Spinal cord (tissue), 4 donors: ENCODE results near the gene CSRNP2. TPM values are rescaled to one million over a fixed set of nuclear protein-coding genes. Genes with fewer than 3 reads are reported as not detected.

Source experiments
- polyA plus RNA-seq, 2 donors: library from polyadenylated mRNA; unstranded; fragments of 120-200 nt; gene quantifications; one replicate each; pipeline ENCODE4 v1.2.1, GENCODE V29; 2013; ENCODE audit not compliant: insufficient read length in 2 of 2
- small RNA-seq: library from RNA; depleted of rRNA; stranded (forward); fragments of <200 nt; gene quantifications from one replicate; pipeline ENCODE3, GENCODE V24; 2014; ENCODE audit warnings: low replicate concordance
- total RNA-seq, 2 donors: library from RNA; depleted of rRNA in 1 of 2; stranded (reverse); fragments of 120-200 nt in 1 of 2; fragments of >200 nt in 1 of 2; gene quantifications; one replicate each; pipeline versions ENCODE4 v1.2.3 to v1.2.4, GENCODE V29; 2013 to 2014

The CSRNP2 gene
- total and polyA plus RNA-seq, 4 donors = 30.9 to 61.1 (median 47.5) TPM

Small RNA genes lying within 50 kb of the gene (small RNA-seq; reads per million reads assigned to genes)
- gene RNU6-1273P (not detected), gene RNU6-87P (not detected)

Other genes with a start within 250 kb of the CSRNP2 start
- not detected for gene TMPRSS12, start 240.7 kb downstream of the CSRNP2 start, total RNA-seq
- gene TMPRSS12, start 240.7 kb downstream of the CSRNP2 start, polyA plus RNA-seq = under 1 TPM; 0.12 to 0.19 TPM
- gene HIGD1C, start 131.1 kb downstream of the CSRNP2 start, total RNA-seq = not detected
- under 1 TPM in 1 of 2 donors, not detected in 1; 0.53 TPM for gene HIGD1C, start 131.1 kb downstream of the CSRNP2 start, polyA plus RNA-seq
- 100 to 1,000 TPM in 1 of 2 donors, 10 to 100 TPM in 1; 52.0 to 102 TPM for gene SLC11A2, start 57.2 kb downstream of the CSRNP2 start, total RNA-seq
- 10 to 100 TPM; 56.0 to 65.1 TPM for gene SLC11A2, start 57.2 kb downstream of the CSRNP2 start, polyA plus RNA-seq
- gene LETMD1, start 35.3 kb downstream of the CSRNP2 start, total RNA-seq = 10 to 100 TPM; 66.5 to 67.5 TPM
- 100 to 1,000 TPM in 1 of 2 donors, 10 to 100 TPM in 1; 80.4 to 105 TPM for gene LETMD1, start 35.3 kb downstream of the CSRNP2 start, polyA plus RNA-seq
- 10 to 100 TPM; 23.2 to 23.7 TPM for gene TFCP2, start 89.5 kb upstream of the CSRNP2 start, total RNA-seq
- 10 to 100 TPM; 49.1 to 50.6 TPM for gene TFCP2, start 89.5 kb upstream of the CSRNP2 start, polyA plus RNA-seq
- gene POU6F1, start 134.5 kb upstream of the CSRNP2 start, total RNA-seq = 1 to 10 TPM; 8.8 to 9.1 TPM
- gene POU6F1, start 134.5 kb upstream of the CSRNP2 start, polyA plus RNA-seq = 10 to 100 TPM; 33.5 to 44.2 TPM
- 100 to 1,000 TPM in 1 of 2 donors, 10 to 100 TPM in 1; 69.4 to 124 TPM for gene DAZAP2, start 155.2 kb upstream of the CSRNP2 start, total RNA-seq
- 100 to 1,000 TPM; 169 to 199 TPM for gene DAZAP2, start 155.2 kb upstream of the CSRNP2 start, polyA plus RNA-seq
- gene SMAGP, start 186.8 kb upstream of the CSRNP2 start, total RNA-seq = 10 to 100 TPM in 1 of 2 donors, 1 to 10 TPM in 1; 5.1 to 17.6 TPM
- gene SMAGP, start 186.8 kb upstream of the CSRNP2 start, polyA plus RNA-seq = 1 to 10 TPM; 6.0 to 8.3 TPM
- 1 to 10 TPM; 5.6 to 7.2 TPM for gene BIN2, start 240.6 kb upstream of the CSRNP2 start, total RNA-seq
- 1 to 10 TPM; 6.0 to 8.4 TPM for gene BIN2, start 240.6 kb upstream of the CSRNP2 start, polyA plus RNA-seq